GM12873 (cell line): ENCODE results near the gene APPL2.

Source experiments
- CTCF ChIP-seq: IDR thresholded peaks from 2 replicates; pipeline ENCODE4 v1.5.1; 2012; ENCODE audit warnings: low read depth, mild to moderate bottlenecking, moderate library complexity, low read length, control low read depth; ENCODE audit not compliant: insufficient read depth; ENCODE audit errors: missing control alignments

Gene APPL2

GRCh38 chr12:105214670-105215375 lies 21.2 kb downstream of the APPL2 start:
- TF ChIP-seq CTCF = no peak

GRCh38 chr12:105214148-105214547 lies 21.8 kb downstream of the APPL2 start:
- no peak for TF ChIP-seq CTCF

- no peak for TF ChIP-seq CTCF
Measured at GRCh38 chr12:105212438-105212837, 23.5 kb downstream of the APPL2 start.

- no peak for TF ChIP-seq CTCF
Measured at GRCh38 chr12:105209091-105209490, 26.9 kb downstream of the APPL2 start.

- TF ChIP-seq CTCF = no peak
Measured at GRCh38 chr12:105206686-105207374, 29.1 kb downstream of the APPL2 start.

- no peak for TF ChIP-seq CTCF
Measured at GRCh38 chr12:105205322-105206048, 30.5 kb downstream of the APPL2 start.

- no peak for TF ChIP-seq CTCF
Measured at GRCh38 chr12:105204916-105205315, 31.1 kb downstream of the APPL2 start.
